Measurements from ENCODE around the gene STK24.

GRCh38 chr13:98457053-98457452, 119.9 kb downstream of the STK24 start:
- no peak for TF ChIP-seq CTCF (conservative IDR thresholded peaks at IDR 0.05)
- TF ChIP-seq ZFX (IDR thresholded peaks at IDR 0.05) = no peak
